Glutamatergic neuron (in vitro differentiated cells): ENCODE measurements around the gene DLX6. TPM values are rescaled to one million over a fixed set of nuclear protein-coding genes. Genes with fewer than 3 reads are reported as not detected.
"Not testable (repeated sequence)": the region's sequence is repeated elsewhere in the genome, so short reads cannot be mapped to it uniquely, and the experiment has no call there.

ENCODE experiments used
- DNase-seq: peaks from one replicate; pipeline ENCODE4 v3.0.0; 2022
- H3K27ac Mint-ChIP-seq: one replicate; pipeline ENCODE4 v1.8.0; 2020; ENCODE audit warnings: mild to moderate bottlenecking, mixed read lengths, inconsistent platforms; ENCODE audit not compliant: unreplicated experiment
- H3K27me3 Mint-ChIP-seq: one replicate; pipeline ENCODE4 v1.8.0; 2020; ENCODE audit warnings: mild to moderate bottlenecking, moderate library complexity, mixed read lengths, inconsistent platforms; ENCODE audit not compliant: unreplicated experiment
- H3K36me3 Mint-ChIP-seq: one replicate; pipeline ENCODE4 v1.8.0; 2020; ENCODE audit warnings: mild to moderate bottlenecking, mixed read lengths, inconsistent platforms; ENCODE audit not compliant: unreplicated experiment
- H3K4me1 Mint-ChIP-seq: one replicate; pipeline ENCODE4 v1.8.0; 2020; ENCODE audit warnings: mild to moderate bottlenecking, low read depth, mixed read lengths, inconsistent platforms; ENCODE audit not compliant: unreplicated experiment
- H3K4me3 Mint-ChIP-seq: one replicate; pipeline ENCODE4 v1.8.0; 2020; ENCODE audit warnings: mild to moderate bottlenecking, mixed read lengths, inconsistent platforms; ENCODE audit not compliant: unreplicated experiment
- H3K9me3 Mint-ChIP-seq: one replicate; pipeline ENCODE4 v1.8.0; 2020; ENCODE audit warnings: mild to moderate bottlenecking, moderate library complexity, mixed read lengths, inconsistent platforms; ENCODE audit not compliant: unreplicated experiment
- CTCF ChIP-seq: fragments of 200-600 bp; sonication (generic); IDR thresholded peaks from one replicate; pipeline ENCODE4 v1.5.0; 2021; ENCODE audit not compliant: partially characterized antibody, unreplicated experiment
- total RNA-seq: library from RNA; stranded (reverse); fragmentation: NEBNext Ultra II Directional; extraction: Animal tissue kit (Norgen Biotek cat#: 25700); gene quantifications from one replicate; pipeline ENCODE4 v1.2.1, GENCODE V29; 2021; ENCODE audit not compliant: unreplicated experiment

DLX6 gene
- total RNA-seq, 1 donor from 2014 or later, result not detected

GRCh38 chr7:97027427-97028234, 22.3 kb downstream of the DLX6 start:
- H3K4me1 Mint-ChIP-seq, result peaks cover 11% of the 10 kb centered on the region
- no peak overlapping the region for H3K27ac Mint-ChIP-seq
- peaks cover 8% of the 10 kb centered on the region for H3K9me3 Mint-ChIP-seq
- H3K4me3 Mint-ChIP-seq, result no peak overlapping the region
- peak; percentile 87 for TF ChIP-seq CTCF
- H3K27me3 Mint-ChIP-seq, result peaks cover 31% of the 10 kb centered on the region
- peak; percentile 83 for DNase-seq
- H3K36me3 Mint-ChIP-seq, result no peaks in the 10 kb centered on the region

- not testable (repeated sequence) for H3K4me1 Mint-ChIP-seq, DNase-seq, H3K27me3 Mint-ChIP-seq, H3K27ac Mint-ChIP-seq, H3K36me3 Mint-ChIP-seq, H3K9me3 Mint-ChIP-seq, H3K4me3 Mint-ChIP-seq
Measured at GRCh38 chr7:97034213-97034852, 29.0 kb downstream of the DLX6 start.

GRCh38 chr7:97039374-97040065, 34.2 kb downstream of the DLX6 start:
- H3K27me3 Mint-ChIP-seq, result peaks cover 1% of the 10 kb centered on the region
- H3K36me3 Mint-ChIP-seq, result no peaks in the 10 kb centered on the region
- H3K4me1 Mint-ChIP-seq, result no peaks in the 10 kb centered on the region
- no peak overlapping the region for H3K4me3 Mint-ChIP-seq
- DNase-seq, result no peak
- H3K9me3 Mint-ChIP-seq, result peaks cover 2% of the 10 kb centered on the region
- H3K27ac Mint-ChIP-seq, result no peak overlapping the region
- no peak for TF ChIP-seq CTCF

- no peak for DNase-seq
- Mint-ChIP-seq H3K27me3 (peaks cover 1% of the 10 kb centered on the region), H3K27ac (no peak overlapping the region), H3K9me3 (peaks cover 2% of the 10 kb centered on the region), H3K4me1 (no peaks in the 10 kb centered on the region), H3K36me3 (no peaks in the 10 kb centered on the region), H3K4me3 (no peak overlapping the region)
- TF ChIP-seq CTCF, result no peak
Measured at GRCh38 chr7:97043281-97043680, 37.9 kb downstream of the DLX6 start.

Other genes with a start within 250 kb of the DLX6 start
- not detected for gene DLX5, start 19.3 kb downstream of the DLX6 start, total RNA-seq
- 10.1 TPM for gene SDHAF3, start 112.1 kb downstream of the DLX6 start, total RNA-seq